ENCODE results near the gene CD82. TPM values are rescaled to one million over a fixed set of nuclear protein-coding genes. Genes with fewer than 3 reads are reported as not detected.
"Not testable (repeated sequence)": the region's sequence is repeated elsewhere in the genome, so short reads cannot be mapped to it uniquely, and the experiment has no call there.

Gene CD82
- total RNA-seq, 2 experiments from 2014 or later, result 193 to 208 TPM

DNA sequence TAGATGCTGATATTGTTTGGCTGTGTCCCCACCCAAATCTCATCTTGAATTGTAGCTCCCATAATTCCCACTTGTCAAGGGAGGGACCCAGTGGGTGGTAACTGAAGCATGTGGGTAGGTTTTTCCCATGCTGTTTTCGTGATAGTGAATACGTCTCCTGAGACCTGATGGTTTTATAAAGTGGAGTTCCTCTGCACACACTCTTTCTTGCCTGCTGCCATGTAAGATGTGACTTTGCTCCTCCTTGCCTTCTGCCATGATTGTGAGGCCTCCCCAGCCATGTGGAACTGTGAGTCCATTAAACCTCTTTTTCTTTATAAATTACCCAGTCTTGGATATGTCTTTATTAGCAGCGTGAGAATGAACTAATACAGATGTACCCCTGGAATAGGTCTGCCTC is 95.1 kb downstream of the CD82 start:
- not testable (repeated sequence) for H3K9me3 Mint-ChIP-seq; H3K27me3 Mint-ChIP-seq; H3K27ac Mint-ChIP-seq; DNase-seq; H3K4me3 Mint-ChIP-seq; H3K36me3 Mint-ChIP-seq (ENCODE audit: low read depth)
- peaks cover 33% of the 10 kb centered on the region for H3K4me1 Mint-ChIP-seq
- ChIA-PET CTCF (interaction anchor here (0.7 to 1.6 kb wide), 2 partner anchors 251 kb away, joined by 4 to 5 read pairs; no protein-coding TSS in a partner anchor), POLR2A (interaction anchor here (1.3 kb wide), 1 partner anchor 21 kb away, joined by 6 read pairs; no protein-coding TSS in a partner anchor)

DNA sequence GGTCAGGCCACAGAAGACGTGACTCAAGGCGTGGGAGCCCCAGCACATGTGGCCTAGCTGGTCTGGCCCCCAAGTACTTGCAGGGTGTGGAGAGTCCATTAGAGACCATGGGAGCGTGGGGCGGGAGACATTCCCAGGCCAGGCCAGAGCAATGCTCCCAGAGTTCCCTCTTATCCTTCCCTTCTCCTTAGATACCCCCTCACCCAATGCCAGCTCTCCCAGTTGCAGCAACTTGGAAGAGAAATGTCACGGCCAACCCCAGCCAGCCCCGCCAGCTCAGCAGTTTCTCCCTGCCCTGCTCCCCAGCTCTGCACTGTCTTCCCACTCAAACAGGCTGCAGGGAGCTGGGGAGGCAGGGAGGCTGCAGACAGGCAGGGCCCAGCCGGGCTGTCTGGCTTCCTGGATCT is 95.9 kb downstream of the CD82 start:
- Mint-ChIP-seq H3K4me3 (no peak overlapping the region), H3K36me3 (ENCODE audit: low read depth) (peaks cover 5% of the 10 kb centered on the region), H3K9me3 (peaks cover 3% of the 10 kb centered on the region), H3K27me3 (peaks cover 13% of the 10 kb centered on the region), H3K4me1 (peaks cover 33% of the 10 kb centered on the region), H3K27ac (no peak overlapping the region)
- POLR2A ChIA-PET, result no interaction called here
- no peak for DNase-seq
- CTCF ChIA-PET, result interaction anchor here (0.7 kb wide), 1 partner anchor 250 kb away, joined by 4 read pairs; no protein-coding TSS in a partner anchor

Other genes starting within 250 kb of the CD82 start
- gene TSPAN18, start 161.3 kb downstream of the CD82 start, total RNA-seq, result 10 to 100 TPM; 38.7 to 42.3 TPM

Measured in activated CD4-positive, alpha-beta memory T cell treated with anti-CD3 and anti-CD28 coated beads, Interleukin-2, amount 10 ng/mL, durations not matched to agents 7 days and 5 days (primary cell).